Cerebellar nuclear complex (tissue), 1 donor: ENCODE data around the gene SPOCK1.
A peak's percentile ranks its signal among the peaks of the same experiment; 100 is the strongest.

ENCODE experiments used
- DNase-seq, 2 experiments: peaks; one replicate each; lab custom pipeline; 2025; lab: John Stamatoyannopoulos, UW

The SPOCK1 gene

GRCh38 chr5:137441476-137441875, 57.6 kb downstream of the SPOCK1 start:
- DNase-seq = no peak

- no peak for DNase-seq
Observed at GRCh38 chr5:137440795-137441194, 58.3 kb downstream of the SPOCK1 start.

- DNase-seq = no peak
Observed at GRCh38 chr5:137439645-137440044, 59.5 kb downstream of the SPOCK1 start.

- DNase-seq = no peak
Observed at GRCh38 chr5:137438932-137439331, 60.2 kb downstream of the SPOCK1 start.

GRCh38 chr5:137437774-137438173, 61.4 kb downstream of the SPOCK1 start:
- DNase-seq = no peak

- DNase-seq = no peak
Observed at GRCh38 chr5:137433539-137433938, 65.6 kb downstream of the SPOCK1 start.

GRCh38 chr5:137432376-137432775, 66.8 kb downstream of the SPOCK1 start:
- DNase-seq = no peak

GRCh38 chr5:137431051-137431450, 68.1 kb downstream of the SPOCK1 start:
- DNase-seq = no peak

- DNase-seq = no peak
Observed at GRCh38 chr5:137415231-137415681, 83.9 kb downstream of the SPOCK1 start.

- DNase-seq = no peak
Observed at GRCh38 chr5:137414112-137414755, 84.9 kb downstream of the SPOCK1 start.

GRCh38 chr5:137412136-137412535, 87.0 kb downstream of the SPOCK1 start:
- no peak for DNase-seq

GRCh38 chr5:137410234-137411010, 88.7 kb downstream of the SPOCK1 start:
- no peak for DNase-seq

- DNase-seq = no peak
Observed at GRCh38 chr5:137409736-137410135, 89.4 kb downstream of the SPOCK1 start.

GRCh38 chr5:137407090-137407489, 92.0 kb downstream of the SPOCK1 start:
- no peak for DNase-seq

GRCh38 chr5:137405393-137405792, 93.7 kb downstream of the SPOCK1 start:
- no peak for DNase-seq

- no peak for DNase-seq
Observed at GRCh38 chr5:137403869-137404268, 95.3 kb downstream of the SPOCK1 start.

GRCh38 chr5:137402436-137403187, 96.5 kb downstream of the SPOCK1 start:
- no peak for DNase-seq

GRCh38 chr5:137401946-137402345, 97.2 kb downstream of the SPOCK1 start:
- DNase-seq = no peak

- no peak for DNase-seq
Observed at GRCh38 chr5:137400571-137400970, 98.6 kb downstream of the SPOCK1 start.

- DNase-seq = no peak
Observed at GRCh38 chr5:137399911-137400310, 99.2 kb downstream of the SPOCK1 start.

- DNase-seq = peak in 1 of 2 experiments; percentile 25
Observed at GRCh38 chr5:137398751-137399150, 100.4 kb downstream of the SPOCK1 start.

GRCh38 chr5:137398154-137398553, 101.0 kb downstream of the SPOCK1 start:
- DNase-seq = no peak
